HG02885 (cell line): ENCODE results near the gene SCD5.

Experiments
- ATAC-seq: cut with Tn5 transposase; IDR thresholded peaks from one replicate; pipeline ENCODE4 v1.9.1; 2021; ENCODE audit warnings: mild to moderate bottlenecking; ENCODE audit not compliant: unreplicated experiment, poor library complexity

The SCD5 gene

DNA sequence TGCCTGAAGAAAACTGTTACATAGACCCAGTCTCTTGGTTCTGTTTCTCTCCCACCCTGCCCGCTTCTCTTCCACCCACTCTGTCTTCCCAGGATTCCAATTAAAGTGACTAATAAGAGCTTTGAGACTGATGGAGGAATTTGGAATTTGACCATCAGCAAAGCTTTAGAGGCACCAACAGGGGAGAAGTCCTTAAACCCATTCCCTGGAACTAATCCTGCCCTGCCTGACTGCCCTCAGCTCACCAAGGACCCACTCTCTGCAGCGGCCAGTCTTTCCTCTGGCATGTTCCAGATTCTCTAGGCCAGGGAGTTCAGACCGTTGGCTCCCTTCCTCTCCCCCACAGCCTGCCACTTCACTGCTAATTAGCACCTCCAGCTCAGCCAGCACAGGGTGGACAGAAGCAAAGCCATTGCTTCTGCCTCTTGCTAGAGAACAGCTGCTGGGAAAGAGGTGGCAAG lies 23.9 kb downstream of the SCD5 start:
- no peak for ATAC-seq

- no peak for ATAC-seq
Measured at GRCh38 chr4:82773057-82773456, 25.5 kb downstream of the SCD5 start.

- no peak for ATAC-seq
Measured at GRCh38 chr4:82770607-82771006, 28.0 kb downstream of the SCD5 start.

DNA sequence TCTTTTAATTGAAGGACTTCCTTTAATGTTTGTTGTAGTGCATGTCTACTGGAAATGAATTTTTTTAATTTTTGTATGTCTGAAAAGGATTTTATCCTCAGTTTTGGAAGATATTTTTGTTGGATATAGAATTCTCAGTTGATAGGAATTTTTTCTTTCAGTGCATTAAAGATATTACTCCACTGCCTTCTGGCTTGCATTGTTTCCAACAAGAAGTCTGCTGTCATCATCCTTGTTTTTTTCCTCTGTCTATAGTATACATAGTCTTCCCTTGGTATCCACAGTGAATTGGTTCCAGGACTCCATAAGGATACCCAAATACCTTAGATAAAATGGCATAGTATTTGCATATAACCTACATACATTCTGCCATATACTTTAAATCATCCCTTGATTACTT lies 33.5 kb downstream of the SCD5 start:
- no peak for ATAC-seq

DNA sequence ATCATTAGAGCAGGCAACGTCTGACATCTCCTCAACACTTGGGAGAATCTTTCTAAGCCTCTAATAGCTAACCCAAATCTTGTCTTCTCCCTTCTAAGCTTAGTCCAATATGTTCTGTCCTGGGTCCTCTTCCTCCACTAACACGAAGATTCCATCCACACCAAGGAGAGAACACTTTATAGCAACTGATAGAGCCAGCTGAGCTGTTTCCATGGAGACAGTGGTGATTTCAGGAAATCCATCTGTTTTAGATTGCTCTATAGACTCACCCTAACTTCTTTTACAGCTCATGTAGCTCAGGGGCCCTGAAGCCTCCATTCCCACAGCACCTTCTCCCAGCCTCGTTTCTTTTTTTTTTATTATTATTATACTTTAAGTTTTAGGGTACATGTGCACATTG lies 37.4 kb downstream of the SCD5 start:
- no peak for ATAC-seq

DNA sequence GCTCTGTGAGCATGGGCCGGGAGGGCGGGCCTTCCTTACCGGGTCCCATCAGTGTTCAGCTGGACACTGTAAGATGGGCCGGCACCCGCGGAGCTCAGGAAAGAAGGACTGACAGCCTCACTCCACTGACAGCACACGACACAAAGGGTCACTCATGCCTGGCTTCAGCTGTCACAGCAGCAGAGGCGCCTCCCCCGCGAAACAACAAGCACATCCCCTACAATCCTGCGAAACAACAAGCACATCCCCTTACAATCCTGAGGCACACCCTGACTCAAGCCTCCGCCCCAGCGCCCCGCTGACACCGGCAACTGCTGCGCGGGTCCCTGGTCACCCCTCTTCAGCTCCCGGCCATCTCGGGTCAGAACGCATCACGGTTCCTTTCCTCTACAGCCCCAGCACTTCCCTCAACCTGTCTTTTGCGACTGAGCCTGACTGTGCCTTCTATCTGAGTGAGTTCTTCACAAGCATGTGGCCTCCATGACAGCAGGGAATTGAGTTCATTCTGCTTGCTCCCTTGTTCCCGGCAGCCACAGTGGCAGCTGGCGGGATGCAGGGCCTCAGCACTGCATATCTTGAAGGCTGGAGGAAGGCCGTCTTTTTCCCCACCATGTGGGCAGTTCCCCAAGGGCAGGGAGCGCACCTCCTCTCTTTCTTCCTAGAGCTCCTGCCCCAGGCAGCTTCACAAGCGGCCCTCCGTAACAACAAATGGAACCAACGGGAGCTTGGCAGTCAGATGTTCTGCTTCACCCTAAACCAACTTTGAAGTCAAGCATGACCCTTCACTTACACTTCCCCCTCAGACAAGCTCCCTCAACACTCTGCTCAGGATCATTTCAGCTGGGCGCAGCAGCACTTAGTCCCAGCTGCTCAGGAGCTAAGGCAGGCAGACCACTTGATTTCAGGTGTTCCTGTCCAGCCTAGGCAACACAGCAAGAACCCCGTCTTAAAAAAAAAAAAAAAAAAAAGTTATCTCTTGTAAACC lies 39.6 kb downstream of the SCD5 start:
- ATAC-seq, result no peak

DNA sequence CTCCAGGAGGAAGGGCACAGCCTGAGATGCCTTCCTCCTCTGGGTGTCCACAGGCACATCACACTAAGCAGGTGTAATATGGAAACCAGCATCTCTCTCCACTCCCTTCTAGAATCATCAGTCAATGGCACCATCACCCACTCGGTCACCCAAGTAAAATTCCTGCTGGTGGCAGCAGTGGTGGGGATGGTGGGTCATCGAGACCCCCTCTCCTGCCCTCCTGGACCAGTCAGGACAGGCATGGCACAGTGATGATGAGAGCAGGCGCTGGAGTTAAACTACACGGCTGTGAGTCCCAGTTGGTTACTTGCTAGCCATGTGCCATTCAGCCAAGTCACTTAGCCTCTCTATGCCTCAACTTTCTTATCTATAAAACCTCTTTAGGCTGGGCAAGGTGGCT lies 42.5 kb downstream of the SCD5 start:
- no peak for ATAC-seq

DNA sequence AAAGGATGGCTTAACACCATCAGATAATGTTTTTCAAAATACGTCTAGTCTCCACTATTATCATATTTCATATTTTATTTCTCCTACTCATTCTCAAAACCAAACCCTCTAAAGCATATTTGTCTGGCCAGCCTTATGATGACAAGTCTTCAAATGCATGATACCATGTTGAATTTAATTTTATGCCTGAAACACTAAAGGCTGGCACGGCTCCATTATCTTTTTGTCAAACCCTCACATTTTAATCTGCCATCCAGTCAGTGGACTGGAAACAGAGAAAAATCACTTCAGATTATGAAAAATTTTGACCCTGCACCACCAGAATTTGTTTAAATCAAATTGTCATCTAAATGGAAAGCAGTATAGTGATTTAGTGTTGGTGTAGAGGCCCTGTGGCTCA lies 42.9 kb downstream of the SCD5 start:
- ATAC-seq, result no peak

GRCh38 chr4:82754513-82755165 lies 44.0 kb downstream of the SCD5 start:
- no peak for ATAC-seq

- no peak for ATAC-seq
Measured at GRCh38 chr4:82753725-82754410, 44.7 kb downstream of the SCD5 start.

DNA sequence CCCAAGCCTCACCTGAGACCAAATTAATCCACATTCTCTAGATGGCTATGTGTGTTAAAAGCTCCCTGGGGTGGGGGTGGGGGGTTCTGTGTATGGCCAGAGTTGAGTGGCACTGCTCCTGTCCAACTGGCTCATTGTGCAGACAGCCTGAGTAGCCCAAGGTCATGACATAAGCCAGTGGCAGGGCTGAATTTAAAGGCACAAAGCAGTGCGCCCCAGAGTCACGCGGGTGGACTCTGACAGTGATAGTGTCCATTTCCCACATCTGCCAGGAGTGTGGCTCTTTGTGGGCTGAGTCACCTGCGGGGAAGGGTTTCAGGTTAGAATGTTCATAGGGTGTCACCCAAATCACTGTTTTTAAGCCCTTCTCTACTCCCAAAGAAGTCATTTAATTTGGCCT lies 45.4 kb downstream of the SCD5 start:
- ATAC-seq, result no peak

DNA sequence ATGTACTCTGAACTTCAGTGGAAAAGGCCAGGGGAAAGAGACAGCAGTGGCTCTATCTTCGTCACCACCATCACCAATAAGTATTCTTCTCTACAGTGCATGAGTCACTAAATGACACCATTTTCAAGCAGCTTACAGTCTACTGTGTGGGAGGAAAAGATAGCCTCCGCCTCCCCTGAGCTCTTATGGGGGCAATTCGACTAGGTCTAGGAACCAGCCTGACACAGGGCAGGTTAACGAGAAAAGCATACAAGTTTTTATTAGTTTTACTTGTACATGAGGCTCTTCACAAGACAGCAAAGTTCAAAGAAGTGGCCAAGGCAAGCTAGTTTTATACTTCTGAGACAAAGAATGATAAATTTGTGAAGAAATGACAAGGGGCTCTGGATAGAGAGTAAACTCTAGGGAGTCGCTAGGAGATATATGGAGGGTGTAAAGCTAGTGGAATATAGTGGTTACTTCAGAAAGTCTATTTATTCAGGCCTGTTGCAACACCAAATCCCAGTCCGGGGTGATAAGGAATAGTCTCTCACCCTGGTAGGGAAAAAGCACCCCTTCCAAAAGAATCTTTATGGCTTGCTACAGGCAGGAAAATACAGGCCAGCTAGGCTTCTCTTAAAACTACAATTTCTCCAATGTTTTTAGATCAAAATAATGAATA lies 49.7 kb downstream of the SCD5 start:
- ATAC-seq, result no peak

DNA sequence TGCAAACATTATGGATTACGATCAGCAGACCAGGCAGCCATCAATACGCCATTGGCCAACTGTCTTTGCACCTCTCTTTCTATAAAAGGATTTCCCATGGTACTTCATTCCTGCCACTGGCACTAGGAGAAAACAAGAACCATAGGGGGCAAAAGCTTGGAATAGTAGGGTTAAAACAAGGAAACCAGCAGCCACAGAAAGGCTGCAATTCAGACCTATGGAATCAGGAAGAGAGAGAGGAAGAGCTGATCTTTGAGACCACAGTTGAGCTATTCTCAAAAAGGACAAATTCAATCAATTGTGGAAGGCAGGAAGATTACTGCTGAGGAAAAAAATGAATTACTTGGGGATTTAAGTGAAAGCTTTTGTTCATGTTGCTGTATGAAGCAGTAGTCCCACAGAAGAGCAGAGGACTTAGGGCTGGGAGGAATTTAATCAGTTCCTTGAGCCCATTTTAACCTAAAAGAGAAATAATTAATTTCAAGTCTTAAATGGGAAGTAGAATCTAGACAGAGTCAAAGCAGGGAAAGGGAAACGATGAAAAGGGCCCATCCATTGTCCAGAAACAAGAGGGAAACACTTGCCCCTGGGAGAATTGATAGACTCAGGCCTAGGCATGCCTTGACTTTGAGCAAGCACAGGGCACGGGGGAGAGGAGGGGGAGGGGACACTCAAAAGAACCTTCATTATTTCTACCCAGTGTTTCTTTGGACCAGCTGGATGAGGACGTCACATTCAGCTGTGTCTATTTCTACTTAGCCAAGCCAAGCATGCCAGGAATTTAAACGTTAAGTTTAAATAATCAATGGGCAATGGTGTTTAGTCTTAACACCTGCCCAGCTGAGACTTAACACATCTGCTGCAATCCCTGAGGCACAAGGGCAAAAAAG lies 50.7 kb downstream of the SCD5 start:
- no peak for ATAC-seq

DNA sequence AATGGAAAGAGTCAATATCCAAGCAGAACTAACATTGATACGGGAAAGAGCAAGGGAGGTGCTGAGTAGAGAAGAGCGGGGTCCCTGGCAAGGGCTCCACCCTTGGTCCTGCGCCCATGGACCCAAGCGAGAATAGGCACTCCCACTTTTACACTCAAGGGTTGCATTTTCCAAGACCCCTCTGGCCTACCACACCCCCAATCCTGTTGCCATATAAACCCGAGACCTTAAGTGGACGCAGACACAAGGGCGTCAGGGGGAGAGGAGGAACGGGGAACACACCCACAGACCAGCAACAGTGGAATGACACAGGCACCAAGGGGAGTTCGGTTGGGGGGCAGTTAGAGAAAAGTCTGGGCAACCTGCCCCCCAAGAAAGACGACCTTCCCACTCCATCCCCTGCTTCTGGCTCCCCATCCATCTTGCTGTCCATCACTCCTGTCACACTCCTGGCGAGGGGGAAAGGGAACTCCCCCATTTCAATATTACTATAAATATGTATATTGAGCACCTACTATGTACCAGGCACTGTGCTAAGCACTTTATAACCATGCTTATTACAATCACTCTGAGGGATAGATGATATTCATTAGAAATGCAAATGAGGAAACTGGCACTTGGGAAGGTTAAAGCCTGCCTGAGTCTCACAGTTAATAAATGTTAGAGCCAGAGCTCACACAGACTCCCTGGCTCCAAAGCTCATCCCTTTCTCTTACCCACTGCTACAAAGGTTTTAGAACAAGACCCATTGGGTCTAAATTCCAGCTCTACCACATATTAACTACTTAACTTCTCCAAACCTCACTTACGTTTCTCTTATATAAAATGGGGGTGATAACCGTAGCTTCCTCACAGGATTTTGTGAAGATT lies 51.7 kb downstream of the SCD5 start:
- no peak for ATAC-seq

DNA sequence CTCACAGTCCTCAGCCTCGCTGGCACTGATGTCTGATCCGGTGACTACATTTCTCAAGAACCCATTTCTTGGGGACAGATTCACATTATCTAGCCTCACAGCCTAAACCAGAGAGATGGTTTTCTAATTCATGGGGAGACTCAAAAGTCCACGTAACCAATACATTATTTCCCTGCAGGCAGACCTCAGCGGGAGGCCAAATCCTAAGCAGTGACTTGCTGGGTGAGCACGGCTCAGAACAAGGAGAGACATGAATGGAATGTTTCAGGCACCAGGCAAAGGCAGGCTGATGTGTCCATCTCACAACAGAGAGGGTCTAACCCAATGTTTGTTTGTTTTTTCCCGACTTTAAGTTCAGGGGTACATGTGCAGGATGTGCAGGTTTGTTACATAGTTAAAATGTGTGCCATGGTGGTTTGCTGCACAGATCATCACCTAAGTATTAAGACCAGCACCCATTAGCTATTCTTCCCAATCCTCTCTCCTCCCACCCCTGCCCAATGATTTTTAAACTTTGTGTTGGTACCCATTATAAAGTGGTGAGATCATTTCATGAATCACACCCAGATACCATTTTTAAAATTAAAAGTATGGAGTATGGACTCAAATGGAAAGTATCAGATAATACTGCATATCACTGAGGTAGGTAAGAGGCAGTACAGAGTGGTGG lies 53.3 kb downstream of the SCD5 start:
- ATAC-seq, result no peak

GRCh38 chr4:82744284-82744968 lies 54.2 kb downstream of the SCD5 start:
- ATAC-seq, result no peak

DNA sequence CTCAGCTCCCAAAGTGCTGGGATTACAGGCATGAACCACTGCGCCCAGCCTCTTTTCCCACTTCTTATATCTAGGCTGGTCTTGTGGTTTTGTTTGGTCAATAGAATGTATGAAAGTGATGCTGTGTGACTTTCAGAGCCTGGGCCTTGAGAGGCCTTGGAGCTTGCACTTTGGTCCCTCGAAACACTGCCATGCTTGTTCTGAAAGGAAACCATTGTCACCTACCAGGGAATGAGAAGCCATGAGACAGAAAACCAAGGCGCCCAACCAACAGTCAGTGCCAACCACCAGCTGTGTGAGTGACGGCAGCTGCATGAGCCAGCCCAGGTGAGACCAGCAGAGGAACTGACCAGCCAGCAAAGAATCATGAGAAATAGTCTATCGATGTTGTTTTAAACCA lies 57.4 kb downstream of the SCD5 start:
- no peak for ATAC-seq
